ENCODE measurements around the gene ALKBH5.

ALKBH5 gene

GRCh38 chr17:18177722-18178121 is 5.9 kb upstream of the ALKBH5 start:
- ChIA-PET POLR2A (no interaction called here), CTCF (interaction anchor here (1.0 kb wide), 1 partner anchor 36 kb away, joined by 3 read pairs; no protein-coding TSS in a partner anchor)
- H3K9me3 ChIP-seq (ENCODE audit: control insufficient read depth, insufficient read depth, low read depth, low read length), result no peaks in the 10 kb centered on the region
- H3K4me1 ChIP-seq (ENCODE audit: control insufficient read depth, insufficient read depth, low read length), result peaks cover 7% of the 10 kb centered on the region; the same call in 1 of the 2 replicates
- TF ChIP-seq ZNF16 (tag by site-specific recombination; IDR thresholded peaks at IDR 0.05; ENCODE audit: low read depth) (no peak), ZNF354C (tag by site-specific recombination; IDR thresholded peaks at IDR 0.05; ENCODE audit: borderline replicate concordance, low read depth) (no peak), ZNF707 (tag by site-specific recombination; IDR thresholded peaks at IDR 0.05) (no peak), OSR2 (tag by site-specific recombination; IDR thresholded peaks at IDR 0.05) (no peak), ZFP37 (tag by site-specific recombination; IDR thresholded peaks at IDR 0.05) (no peak), GFI1B (tag by site-specific recombination; IDR thresholded peaks at IDR 0.05) (no peak), ZNF837 (tag by site-specific recombination; IDR thresholded peaks at IDR 0.05) (no peak), ZNF174 (tag by site-specific recombination; IDR thresholded peaks at IDR 0.05) (no peak)
- TF ChIP-seq, protein P1, sequence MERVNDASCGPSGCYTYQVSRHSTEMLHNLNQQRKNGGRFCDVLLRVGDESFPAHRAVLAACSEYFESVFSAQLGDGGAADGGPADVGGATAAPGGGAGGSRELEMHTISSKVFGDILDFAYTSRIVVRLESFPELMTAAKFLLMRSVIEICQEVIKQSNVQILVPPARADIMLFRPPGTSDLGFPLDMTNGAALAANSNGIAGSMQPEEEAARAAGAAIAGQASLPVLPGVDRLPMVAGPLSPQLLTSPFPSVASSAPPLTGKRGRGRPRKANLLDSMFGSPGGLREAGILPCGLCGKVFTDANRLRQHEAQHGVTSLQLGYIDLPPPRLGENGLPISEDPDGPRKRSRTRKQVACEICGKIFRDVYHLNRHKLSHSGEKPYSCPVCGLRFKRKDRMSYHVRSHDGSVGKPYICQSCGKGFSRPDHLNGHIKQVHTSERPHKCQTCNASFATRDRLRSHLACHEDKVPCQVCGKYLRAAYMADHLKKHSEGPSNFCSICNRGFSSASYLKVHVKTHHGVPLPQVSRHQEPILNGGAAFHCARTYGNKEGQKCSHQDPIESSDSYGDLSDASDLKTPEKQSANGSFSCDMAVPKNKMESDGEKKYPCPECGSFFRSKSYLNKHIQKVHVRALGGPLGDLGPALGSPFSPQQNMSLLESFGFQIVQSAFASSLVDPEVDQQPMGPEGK (tag by site-specific recombination; IDR thresholded peaks at IDR 0.05), result no peak
- TF ChIP-seq, protein P2, sequence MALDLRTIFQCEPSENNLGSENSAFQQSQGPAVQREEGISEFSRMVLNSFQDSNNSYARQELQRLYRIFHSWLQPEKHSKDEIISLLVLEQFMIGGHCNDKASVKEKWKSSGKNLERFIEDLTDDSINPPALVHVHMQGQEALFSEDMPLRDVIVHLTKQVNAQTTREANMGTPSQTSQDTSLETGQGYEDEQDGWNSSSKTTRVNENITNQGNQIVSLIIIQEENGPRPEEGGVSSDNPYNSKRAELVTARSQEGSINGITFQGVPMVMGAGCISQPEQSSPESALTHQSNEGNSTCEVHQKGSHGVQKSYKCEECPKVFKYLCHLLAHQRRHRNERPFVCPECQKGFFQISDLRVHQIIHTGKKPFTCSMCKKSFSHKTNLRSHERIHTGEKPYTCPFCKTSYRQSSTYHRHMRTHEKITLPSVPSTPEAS (tag by site-specific recombination; IDR thresholded peaks at IDR 0.05), result no peak
- TF ChIP-seq, protein P3, sequence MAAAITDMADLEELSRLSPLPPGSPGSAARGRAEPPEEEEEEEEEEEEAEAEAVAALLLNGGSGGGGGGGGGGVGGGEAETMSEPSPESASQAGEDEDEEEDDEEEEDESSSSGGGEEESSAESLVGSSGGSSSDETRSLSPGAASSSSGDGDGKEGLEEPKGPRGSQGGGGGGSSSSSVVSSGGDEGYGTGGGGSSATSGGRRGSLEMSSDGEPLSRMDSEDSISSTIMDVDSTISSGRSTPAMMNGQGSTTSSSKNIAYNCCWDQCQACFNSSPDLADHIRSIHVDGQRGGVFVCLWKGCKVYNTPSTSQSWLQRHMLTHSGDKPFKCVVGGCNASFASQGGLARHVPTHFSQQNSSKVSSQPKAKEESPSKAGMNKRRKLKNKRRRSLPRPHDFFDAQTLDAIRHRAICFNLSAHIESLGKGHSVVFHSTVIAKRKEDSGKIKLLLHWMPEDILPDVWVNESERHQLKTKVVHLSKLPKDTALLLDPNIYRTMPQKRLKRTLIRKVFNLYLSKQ (tag by site-specific recombination; IDR thresholded peaks at IDR 0.05; ENCODE audit: borderline replicate concordance), result no peak
- TF ChIP-seq, protein P4, sequence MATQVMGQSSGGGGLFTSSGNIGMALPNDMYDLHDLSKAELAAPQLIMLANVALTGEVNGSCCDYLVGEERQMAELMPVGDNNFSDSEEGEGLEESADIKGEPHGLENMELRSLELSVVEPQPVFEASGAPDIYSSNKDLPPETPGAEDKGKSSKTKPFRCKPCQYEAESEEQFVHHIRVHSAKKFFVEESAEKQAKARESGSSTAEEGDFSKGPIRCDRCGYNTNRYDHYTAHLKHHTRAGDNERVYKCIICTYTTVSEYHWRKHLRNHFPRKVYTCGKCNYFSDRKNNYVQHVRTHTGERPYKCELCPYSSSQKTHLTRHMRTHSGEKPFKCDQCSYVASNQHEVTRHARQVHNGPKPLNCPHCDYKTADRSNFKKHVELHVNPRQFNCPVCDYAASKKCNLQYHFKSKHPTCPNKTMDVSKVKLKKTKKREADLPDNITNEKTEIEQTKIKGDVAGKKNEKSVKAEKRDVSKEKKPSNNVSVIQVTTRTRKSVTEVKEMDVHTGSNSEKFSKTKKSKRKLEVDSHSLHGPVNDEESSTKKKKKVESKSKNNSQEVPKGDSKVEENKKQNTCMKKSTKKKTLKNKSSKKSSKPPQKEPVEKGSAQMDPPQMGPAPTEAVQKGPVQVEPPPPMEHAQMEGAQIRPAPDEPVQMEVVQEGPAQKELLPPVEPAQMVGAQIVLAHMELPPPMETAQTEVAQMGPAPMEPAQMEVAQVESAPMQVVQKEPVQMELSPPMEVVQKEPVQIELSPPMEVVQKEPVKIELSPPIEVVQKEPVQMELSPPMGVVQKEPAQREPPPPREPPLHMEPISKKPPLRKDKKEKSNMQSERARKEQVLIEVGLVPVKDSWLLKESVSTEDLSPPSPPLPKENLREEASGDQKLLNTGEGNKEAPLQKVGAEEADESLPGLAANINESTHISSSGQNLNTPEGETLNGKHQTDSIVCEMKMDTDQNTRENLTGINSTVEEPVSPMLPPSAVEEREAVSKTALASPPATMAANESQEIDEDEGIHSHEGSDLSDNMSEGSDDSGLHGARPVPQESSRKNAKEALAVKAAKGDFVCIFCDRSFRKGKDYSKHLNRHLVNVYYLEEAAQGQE (tag by site-specific recombination; IDR thresholded peaks at IDR 0.05), result no peak
- no peak overlapping the region for H3K4me3 ChIP-seq (ENCODE audit: low read depth, low read length)
- H3K36me3 ChIP-seq (ENCODE audit: control insufficient read depth in 2 of 2, insufficient read depth in 1 of 2, low read length in 2 of 2), result no peaks in the 10 kb centered on the region
- H3K27ac ChIP-seq (ENCODE audit: extremely low read depth, low read depth, low read length), result no peak overlapping the region

DNA sequence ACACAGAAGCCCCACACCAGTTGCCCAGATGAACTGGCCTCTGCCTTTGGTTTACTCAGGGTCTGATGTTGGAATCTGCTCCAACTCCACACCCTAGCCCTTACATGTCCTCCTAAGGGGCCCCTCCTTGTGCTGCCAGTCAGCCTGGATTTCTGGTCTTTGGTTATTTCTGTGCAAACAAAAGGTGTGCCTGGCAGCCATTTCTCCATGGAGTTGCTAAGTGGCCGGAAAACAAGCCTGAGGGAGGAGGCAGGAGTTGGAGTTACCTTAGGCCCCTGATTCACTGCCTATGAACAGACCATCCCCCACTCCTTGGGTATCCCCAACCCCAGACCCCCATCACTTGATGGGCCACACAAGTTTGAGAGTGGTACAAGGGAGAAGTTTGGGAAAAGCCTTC is 4.4 kb upstream of the ALKBH5 start:
- Histone ChIP-seq H3K4me1 (ENCODE audit: control insufficient read depth, insufficient read depth, low read length) (peaks cover 7% of the 10 kb centered on the region; the same call in 1 of the 2 replicates), H3K4me3 (ENCODE audit: low read depth, low read length) (no peak overlapping the region), H3K27ac (ENCODE audit: extremely low read depth, low read depth, low read length) (no peak overlapping the region), H3K36me3 (ENCODE audit: control insufficient read depth in 2 of 2, insufficient read depth in 1 of 2, low read length in 2 of 2) (no peaks in the 10 kb centered on the region), H3K9me3 (ENCODE audit: control insufficient read depth, insufficient read depth, low read depth, low read length) (no peaks in the 10 kb centered on the region)
- ChIA-PET CTCF (no interaction called here), POLR2A (interaction anchor here (1.8 kb wide), 1 partner anchor 9 kb away, joined by 6 read pairs; no protein-coding TSS in a partner anchor)
- TF ChIP-seq, protein P1 (tag by site-specific recombination; IDR thresholded peaks at IDR 0.05), result no peak
- TF ChIP-seq, protein P5, sequence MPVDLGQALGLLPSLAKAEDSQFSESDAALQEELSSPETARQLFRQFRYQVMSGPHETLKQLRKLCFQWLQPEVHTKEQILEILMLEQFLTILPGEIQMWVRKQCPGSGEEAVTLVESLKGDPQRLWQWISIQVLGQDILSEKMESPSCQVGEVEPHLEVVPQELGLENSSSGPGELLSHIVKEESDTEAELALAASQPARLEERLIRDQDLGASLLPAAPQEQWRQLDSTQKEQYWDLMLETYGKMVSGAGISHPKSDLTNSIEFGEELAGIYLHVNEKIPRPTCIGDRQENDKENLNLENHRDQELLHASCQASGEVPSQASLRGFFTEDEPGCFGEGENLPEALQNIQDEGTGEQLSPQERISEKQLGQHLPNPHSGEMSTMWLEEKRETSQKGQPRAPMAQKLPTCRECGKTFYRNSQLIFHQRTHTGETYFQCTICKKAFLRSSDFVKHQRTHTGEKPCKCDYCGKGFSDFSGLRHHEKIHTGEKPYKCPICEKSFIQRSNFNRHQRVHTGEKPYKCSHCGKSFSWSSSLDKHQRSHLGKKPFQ (tag by site-specific recombination; IDR thresholded peaks at IDR 0.05), result no peak
- TF ChIP-seq EGR2 (tag by site-specific recombination; IDR thresholded peaks at IDR 0.05; ENCODE audit: low read depth), result no peak
- TF ChIP-seq ZNF658 (tag by site-specific recombination; IDR thresholded peaks at IDR 0.05), result no peak
- no peak for TF ChIP-seq ZNF146 (tag by site-specific recombination; IDR thresholded peaks at IDR 0.05)
- TF ChIP-seq, protein P6, sequence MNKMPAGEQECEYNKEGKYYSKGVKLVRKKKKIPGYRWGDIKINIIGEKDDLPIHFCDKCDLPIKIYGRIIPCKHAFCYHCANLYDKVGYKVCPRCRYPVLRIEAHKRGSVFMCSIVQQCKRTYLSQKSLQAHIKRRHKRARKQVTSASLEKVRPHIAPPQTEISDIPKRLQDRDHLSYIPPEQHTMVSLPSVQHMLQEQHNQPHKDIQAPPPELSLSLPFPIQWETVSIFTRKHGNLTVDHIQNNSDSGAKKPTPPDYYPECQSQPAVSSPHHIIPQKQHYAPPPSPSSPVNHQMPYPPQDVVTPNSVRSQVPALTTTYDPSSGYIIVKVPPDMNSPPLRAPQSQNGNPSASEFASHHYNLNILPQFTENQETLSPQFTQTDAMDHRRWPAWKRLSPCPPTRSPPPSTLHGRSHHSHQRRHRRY (tag by site-specific recombination; IDR thresholded peaks at IDR 0.05), result no peak
- TF ChIP-seq ZSCAN30 (tag by site-specific recombination; IDR thresholded peaks at IDR 0.05), result no peak
- TF ChIP-seq ZNF510 (tag by site-specific recombination; IDR thresholded peaks at IDR 0.05; ENCODE audit: insufficient replicate concordance), result no peak

Data from HEK293 (cell line).